A673 (cell line): ENCODE measurements around the gene NRXN3. TPM values are rescaled to one million over a fixed set of nuclear protein-coding genes. Genes with fewer than 3 reads are reported as not detected.

Experiments
- BruUV-seq: library from RNA; stranded (reverse); fragments of 400-500 nt; replicated peaks from 2 replicates; lab custom pipeline; 2021; lab: Mats Ljungman, UMichigan
- CTCF ChIA-PET: fragments of 300-600 bp; sonication (Branson Sonifier 250); formaldehyde crosslinking; loops from one replicate; lab custom pipeline; 2022; ENCODE audit warnings: antibody characterized with exemption; lab: Charles Lee
- POLR2A ChIA-PET: fragments of 300-600 bp; sonication (Branson Sonifier 250); formaldehyde crosslinking; loops from one replicate; lab custom pipeline; 2022; ENCODE audit warnings: antibody characterized with exemption; ENCODE audit not compliant: low non-redundant PET; lab: Charles Lee
- DNase-seq: peaks from one replicate; pipeline ENCODE4 v3.0.0-alpha.2; 2015; ENCODE audit warnings: low spot score
- H3K27ac ChIP-seq: fragments of 200-600 bp; sonication (generic); 2 replicates; pipeline ENCODE4 v1.5.1; 2016; ENCODE audit warnings: mixed run types, low read depth, mild to moderate bottlenecking, mixed read lengths, antibody characterized with exemption, low read length; ENCODE audit not compliant: poor library complexity, severe bottlenecking
- H3K27me3 ChIP-seq: fragments of 200-600 bp; sonication (generic); replicated peaks from 2 replicates; pipeline ENCODE4 v1.6.1; 2017; ENCODE audit warnings: mixed run types, low read depth, mild to moderate bottlenecking, mixed read lengths, antibody characterized with exemption, low read length; ENCODE audit not compliant: insufficient read depth, poor library complexity
- H3K36me3 ChIP-seq: fragments of 200-600 bp; sonication (generic); 2 replicates; pipeline ENCODE4 v1.6.1; 2016; ENCODE audit warnings: mixed run types, mild to moderate bottlenecking, mixed read lengths, antibody characterized with exemption, low read length; ENCODE audit not compliant: insufficient read depth, poor library complexity, severe bottlenecking
- H3K4me1 ChIP-seq: fragments of 200-600 bp; sonication (generic); 2 replicates; pipeline ENCODE4 v1.6.1; 2017; ENCODE audit warnings: mixed run types, mild to moderate bottlenecking, mixed read lengths, antibody characterized with exemption, low read length; ENCODE audit not compliant: insufficient read depth, poor library complexity, severe bottlenecking
- H3K4me3 ChIP-seq: fragments of 200-600 bp; sonication (generic); 2 replicates; pipeline ENCODE4 v1.5.1; 2016; ENCODE audit warnings: low read depth, mixed run types, mild to moderate bottlenecking, mixed read lengths, low read length; ENCODE audit not compliant: poor library complexity, severe bottlenecking
- H3K9me3 ChIP-seq: fragments of 200-600 bp; sonication (generic); 2 replicates; pipeline ENCODE4 v1.6.1; 2016; ENCODE audit warnings: mixed run types, low read depth, mild to moderate bottlenecking, mixed read lengths, antibody characterized with exemption, low read length; ENCODE audit not compliant: poor library complexity, severe bottlenecking
- CTCF ChIP-seq: fragments of 300-800, 200-600 bp; sonication (generic); conservative IDR thresholded peaks from 2 replicates; pipeline ENCODE4 v1.5.1; 2017; ENCODE audit warnings: low read depth, mild to moderate bottlenecking, antibody characterized with exemption, low read length, moderate library complexity, mixed read lengths
- EZH2 ChIP-seq: fragments of 200-600 bp; sonication (generic); IDR thresholded peaks from 2 replicates; pipeline ENCODE4 v1.6.1; 2017; ENCODE audit warnings: borderline replicate concordance, low read depth, mild to moderate bottlenecking, mixed read lengths, antibody characterized with exemption, low read length; ENCODE audit not compliant: poor library complexity, severe bottlenecking
- intact Hi-C: fragments of 100-400 bp; cut with micrococcal nuclease; formaldehyde crosslinking; loops from one replicate; pipeline ENCODE4 v1.10.0; 2022; ENCODE audit not compliant: unreplicated experiment
- total RNA-seq: library from RNA; stranded (reverse); gene quantifications from 2 replicates; pipeline ENCODE4 v1.2.3, GENCODE V29; 2021

Gene NRXN3
- total RNA-seq, 1 experiment from 2014 or later, result 0.21 TPM

GRCh38 chr14:79703209-79703608, 1533.0 kb downstream of the NRXN3 start:
- Histone ChIP-seq H3K9me3 (no peaks in the 10 kb centered on the region), H3K4me1 (no peaks in the 10 kb centered on the region), H3K4me3 (no peak overlapping the region), H3K36me3 (no peaks in the 10 kb centered on the region), H3K27ac (no peak overlapping the region), H3K27me3 (no peaks in the 10 kb centered on the region)
- ChIA-PET CTCF (no interaction called here), POLR2A (interaction anchor here (0.6 kb wide), 1 partner anchor 170 kb away, joined by 3 read pairs; no protein-coding TSS in a partner anchor)
- TF ChIP-seq EZH2, result no peak
- no peak for TF ChIP-seq CTCF
- intact Hi-C loops, result no loop called here
- DNase-seq, result no peak
- no TSS peak for BruUV-seq

DNA sequence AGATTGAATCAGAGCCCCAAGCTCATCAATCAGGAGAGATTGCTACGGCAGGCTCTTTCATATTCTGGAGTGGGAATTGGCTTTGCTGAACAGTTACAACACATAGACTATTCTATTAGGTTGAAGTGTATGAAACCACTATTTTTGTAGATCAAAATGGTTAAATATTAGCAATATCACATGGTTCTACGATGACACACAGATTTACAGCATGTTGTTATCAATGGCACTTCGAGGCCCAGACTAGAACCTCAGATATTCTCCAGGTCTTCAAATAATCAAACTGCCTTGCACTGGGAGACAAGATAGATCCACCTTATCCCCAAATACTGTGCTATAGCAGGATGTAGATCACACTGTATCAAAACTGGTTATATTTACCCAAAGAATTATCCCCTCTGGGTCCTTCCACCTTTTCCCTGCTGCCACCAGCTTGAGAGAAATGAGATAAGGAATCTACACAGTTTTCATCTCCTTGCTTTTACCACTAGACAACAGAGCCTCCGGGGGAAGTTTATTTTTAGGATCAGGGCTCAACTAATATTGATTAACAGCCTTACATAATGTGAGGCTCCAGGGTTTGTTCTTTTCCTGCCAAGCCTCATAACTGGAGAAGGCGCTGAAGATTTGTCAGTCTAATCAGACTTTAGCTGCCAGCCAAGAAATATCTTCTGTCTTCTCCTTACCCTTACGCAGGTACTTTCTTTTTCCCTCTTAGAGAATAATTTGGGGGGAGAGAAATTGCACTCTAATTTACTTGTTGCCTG, 1534.1 kb downstream of the NRXN3 start:
- no peaks in the 10 kb centered on the region for H3K9me3 ChIP-seq
- H3K27me3 ChIP-seq, result no peaks in the 10 kb centered on the region
- DNase-seq, result no peak
- no peaks in the 10 kb centered on the region for H3K4me1 ChIP-seq
- H3K27ac ChIP-seq, result no peak overlapping the region
- intact Hi-C loops, result no loop called here
- no TSS peak for BruUV-seq
- POLR2A ChIA-PET, result no interaction called here
- H3K4me3 ChIP-seq, result no peak overlapping the region
- H3K36me3 ChIP-seq, result no peaks in the 10 kb centered on the region
- no peak for TF ChIP-seq EZH2
- TF ChIP-seq CTCF, result no peak
- CTCF ChIA-PET, result no interaction called here

DNA sequence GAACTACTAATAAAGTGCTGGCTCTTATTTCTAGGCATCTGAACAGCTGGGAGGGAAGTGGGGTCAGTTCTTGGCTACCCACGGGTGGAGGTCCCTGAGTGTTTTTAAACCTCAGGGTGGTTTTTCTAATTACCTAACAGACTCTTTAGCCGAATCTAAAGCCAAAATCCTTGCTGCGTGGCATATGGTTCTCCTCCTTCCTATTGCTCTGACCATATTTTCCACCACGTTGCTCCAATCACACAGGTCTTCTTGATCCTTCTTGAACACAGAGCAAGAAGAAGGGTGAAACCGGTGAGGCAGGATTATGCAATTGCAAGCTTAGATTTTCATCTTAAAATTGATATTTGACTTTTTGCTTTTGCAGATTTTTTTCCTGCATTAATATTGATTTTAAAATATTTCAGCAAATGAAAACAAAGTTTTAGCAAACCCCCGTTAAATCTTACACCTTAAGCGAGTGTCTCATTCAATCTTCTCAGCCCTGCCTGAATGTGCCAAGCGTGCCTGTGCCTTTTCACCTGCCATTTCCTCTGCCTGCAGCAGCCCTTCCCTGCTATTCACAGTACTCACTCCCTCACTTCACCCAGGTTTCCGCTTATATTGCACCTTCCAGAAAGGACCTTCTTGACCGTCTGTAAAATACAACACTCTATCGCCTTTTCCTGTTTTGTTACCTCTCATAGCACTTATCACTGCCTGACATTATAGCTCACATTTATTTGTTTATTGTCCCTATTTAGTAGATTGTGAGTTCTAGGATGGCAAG, 1535.1 kb downstream of the NRXN3 start:
- Histone ChIP-seq H3K4me1 (no peaks in the 10 kb centered on the region), H3K9me3 (no peaks in the 10 kb centered on the region), H3K27me3 (no peaks in the 10 kb centered on the region), H3K27ac (no peak overlapping the region), H3K36me3 (no peaks in the 10 kb centered on the region), H3K4me3 (no peak overlapping the region)
- TF ChIP-seq CTCF, result no peak
- TF ChIP-seq EZH2, result no peak
- intact Hi-C loops, result no loop called here
- ChIA-PET CTCF (no interaction called here), POLR2A (no interaction called here)
- no TSS peak for BruUV-seq
- no peak for DNase-seq
